ENCODE measurements around the gene TSPOAP1. TPM values are rescaled to one million over a fixed set of nuclear protein-coding genes. Genes with fewer than 3 reads are reported as not detected.
A peak's percentile ranks its signal among the peaks of the same experiment; 100 is the strongest.

TSPOAP1 gene
- total and polyA plus RNA-seq, 2 of the 4 experiments (the other 2 are of a cell fraction), result 0.90 to 1.6 TPM

- Histone ChIP-seq H3K18ac (ENCODE audit: low read depth, low read length) (no peak overlapping the region), H4K5ac (ENCODE audit: low read depth, low read length) (no peak overlapping the region), H3K9ac (ENCODE audit: low read depth, low read length) (no peak overlapping the region), H2BK5ac (ENCODE audit: low read depth, low read length, poor library complexity, severe bottlenecking) (no peak overlapping the region), H4K20me1 (ENCODE audit: insufficient read depth, low read length) (no peaks in the 10 kb centered on the region), H2AK5ac (ENCODE audit: low read depth, low read length) (no peak overlapping the region), H3K4me1 (ENCODE audit: control insufficient read depth, insufficient read depth, low read length) (peaks cover 6% of the 10 kb centered on the region), H3K9me3 (ENCODE audit: control insufficient read depth, insufficient read depth, low read length) (no peaks in the 10 kb centered on the region), H3K9me1 (ENCODE audit: insufficient read depth, low read length) (peaks cover 7% of the 10 kb centered on the region; the same call in 1 of the 2 replicates), H3K23ac (ENCODE audit: low read depth, low read length) (no peak overlapping the region), H3K79me1 (ENCODE audit: low read depth in 1 of 2, low read length in 2 of 2) (no peaks in the 10 kb centered on the region), H3K27me3 (ENCODE audit: control insufficient read depth, insufficient read depth, low read length) (peaks cover 4% of the 10 kb centered on the region; the same call in 1 of the 2 replicates), H3K4ac (ENCODE audit: low read depth, low read length) (no peak overlapping the region), H2BK120ac (ENCODE audit: low read depth, low read length) (no peak overlapping the region), H3K14ac (replicated peaks; ENCODE audit: low read depth, low read length) (no peak overlapping the region), H4K91ac (ENCODE audit: insufficient read depth, low read depth, low read length) (no peak overlapping the region), H2BK15ac (ENCODE audit: low read depth, low read length) (no peak overlapping the region), H3K4me2 (ENCODE audit: low read depth, low read length) (no peak overlapping the region), H2BK20ac (ENCODE audit: low read depth, low read length) (no peak overlapping the region), H2AFZ (replicated peaks; ENCODE audit: low read length, poor library complexity) (no peak overlapping the region), H3K36me3 (ENCODE audit: control insufficient read depth, insufficient read depth, low read length) (no peaks in the 10 kb centered on the region), H3K27ac (ENCODE audit: insufficient read depth, low read length) (no peak overlapping the region), H3K4me3 (ENCODE audit: insufficient read depth, low read depth, low read length) (no peak overlapping the region), H2AK9ac (replicated peaks; ENCODE audit: low read depth, low read length, poor library complexity) (no peak overlapping the region), H3K56ac (ENCODE audit: extremely low read depth, insufficient read depth, low read length) (no peak overlapping the region), H4K8ac (ENCODE audit: low read depth in 2 of 2, low read length in 2 of 2) (no peak overlapping the region)
- BruUV-seq (replicated peaks), result no TSS peak
- POLR2A ChIA-PET (ENCODE audit: unreplicated experiment), result no interaction called here
- ATAC-seq (ENCODE audit: low read depth) (no peak), DNase-seq (no peak)
- dilution Hi-C loops (cut with HindIII; ENCODE audit: low sequenced_read_pairs, unreplicated experiment), result no loop called here
- in situ Hi-C loops (cut with MboI; ENCODE audit: low sequenced_read_pairs), result loop anchor here (25.0 kb wide), 1 partner anchor 468 kb away; the partner anchor contains the start of gene MRPS23
- CTCF ChIA-PET, result no interaction called here
- intact Hi-C loops (cut with micrococcal nuclease), result no loop called here
- TF ChIP-seq CEBPB (IDR thresholded peaks at IDR 0.05; ENCODE audit: low read depth, low read length), result peak; percentile 59; the same call in 1 of the 2 replicates
- TF ChIP-seq MXI1 (IDR thresholded peaks at IDR 0.05; ENCODE audit: borderline replicate concordance, low read depth, low read length), result no peak
- WGBS, 2 experiments (ENCODE audit: extremely low coverage in 2 of 2, insufficient read length in 1 of 2), result 100% methylated on average over 1 of the region's 4 CpGs; no CpG with 5 or more reads in 1 of the 2 experiments
Measured at GRCh38 chr17:58329810-58330537, 1.4 kb upstream of the TSPOAP1 start.

All from IMR-90 (cell line).